Epithelial cell of esophagus (primary cell): ENCODE results near the gene AHNAK.

Experiments used
- DNase-seq: peaks from one replicate; pipeline ENCODE4 v3.0.0; 2010; ENCODE audit warnings: low read depth
- H3K4me3 ChIP-seq: 2 replicates; pipeline ENCODE4 v1.5.1; 2011; ENCODE audit warnings: mild to moderate bottlenecking, low read length, control low read depth
- CTCF ChIP-seq: IDR thresholded peaks from 2 replicates; pipeline ENCODE4 v1.5.1; 2011; ENCODE audit warnings: low read depth, mild to moderate bottlenecking, low read length, control low read depth, inconsistent platforms; ENCODE audit not compliant: insufficient read depth; ENCODE audit errors: missing control alignments

AHNAK gene

GRCh38 chr11:62400281-62400680, 146.3 kb downstream of the AHNAK start:
- no peak for DNase-seq

GRCh38 chr11:62399878-62400266, 146.7 kb downstream of the AHNAK start:
- H3K4me3 ChIP-seq: no peak overlapping the region
- no peak for DNase-seq
- no peak for TF ChIP-seq CTCF

More at GRCh38 chr11:62400281-62400680, 146.3 kb downstream of the AHNAK start:
- no peak for TF ChIP-seq CTCF
- no peak overlapping the region for H3K4me3 ChIP-seq

GRCh38 chr11:62399172-62399877, 147.3 kb downstream of the AHNAK start:
- DNase-seq: no peak
- TF ChIP-seq CTCF: no peak
- no peak overlapping the region for H3K4me3 ChIP-seq

- H3K4me3 ChIP-seq: no peak overlapping the region
- no peak for TF ChIP-seq CTCF
- no peak for DNase-seq
These were observed 148.3 kb downstream of the AHNAK start for GRCh38 chr11:62398011-62398994.

GRCh38 chr11:62395885-62396551, 150.6 kb downstream of the AHNAK start:
- H3K4me3 ChIP-seq: no peak overlapping the region
- DNase-seq: no peak
- TF ChIP-seq CTCF: no peak

GRCh38 chr11:62394825-62395538, 151.6 kb downstream of the AHNAK start:
- H3K4me3 ChIP-seq: peak overlapping the region; percentile 41
- DNase-seq: peak; percentile 87
- TF ChIP-seq CTCF: peak; percentile 67
